SU-DHL-6 (cell line): ENCODE data around the gene NAV3.

Source experiments
- H2AFZ ChIP-seq: fragments of 200-600 bp; sonication (generic); 2 replicates; pipeline ENCODE4 v1.6.1; 2014; ENCODE audit warnings: low read depth, mild to moderate bottlenecking, moderate library complexity, mixed read lengths, antibody characterized with exemption, low read length; ENCODE audit not compliant: severe bottlenecking
- H3F3A ChIP-seq: fragments of 200-600 bp; shearing (Covaris generic); 2 replicates; pipeline ENCODE4 v1.6.0; 2016; ENCODE audit warnings: antibody characterized with exemption, mild to moderate bottlenecking; ENCODE audit not compliant: insufficient read depth
- H3K27ac ChIP-seq: fragments of 200-600 bp; sonication (generic); 2 replicates; pipeline ENCODE4 v1.5.1; 2016; ENCODE audit warnings: low read depth, mild to moderate bottlenecking, low read length, moderate library complexity, mixed read lengths
- H3K27me3 ChIP-seq: fragments of 200-600 bp; sonication (generic), shearing (Covaris generic); 2 replicates; pipeline ENCODE4 v1.6.0; 2014; ENCODE audit warnings: mild to moderate bottlenecking, low read length
- H3K36me3 ChIP-seq: fragments of 200-600 bp; sonication (generic); 2 replicates; pipeline ENCODE4 v1.6.1; 2014; ENCODE audit warnings: mild to moderate bottlenecking, low read length, mixed read lengths
- H3K4me2 ChIP-seq: fragments of 300-600, 200-600 bp; shearing (Covaris generic), sonication (generic); 2 replicates; pipeline ENCODE4 v1.6.0; 2014; ENCODE audit warnings: low read length, low read depth, mild to moderate bottlenecking; ENCODE audit not compliant: poor library complexity, severe bottlenecking
- H3K4me3 ChIP-seq: fragments of 200-600 bp; sonication (generic); 2 replicates; pipeline ENCODE4 v1.5.1; 2014; ENCODE audit warnings: antibody characterized with exemption, low read length, mild to moderate bottlenecking, mixed read lengths; ENCODE audit not compliant: insufficient read depth, poor library complexity, severe bottlenecking
- H3K79me2 ChIP-seq: fragments of 200-600 bp; sonication (generic); 2 replicates; pipeline ENCODE4 v1.6.1; 2014; ENCODE audit warnings: mild to moderate bottlenecking, low read length, moderate library complexity; ENCODE audit not compliant: insufficient read depth
- H3K9ac ChIP-seq: fragments of 200-600 bp; sonication (generic); 2 replicates; pipeline ENCODE4 v1.7.0; 2014; ENCODE audit warnings: mild to moderate bottlenecking, low read length
- H3K9me2 ChIP-seq: fragments of 200-600 bp; sonication (generic); replicated peaks from 2 replicates; pipeline ENCODE4 v1.6.1; 2014; ENCODE audit warnings: low read length; ENCODE audit not compliant: insufficient read depth
- H3K9me3 ChIP-seq: fragments of 200-600 bp; sonication (generic); 2 replicates; pipeline ENCODE4 v1.6.1; 2014; ENCODE audit warnings: low read length, mixed read lengths; ENCODE audit not compliant: insufficient read depth
- H4K20me1 ChIP-seq: fragments of 200-600 bp; sonication (generic); 2 replicates; pipeline ENCODE4 v1.6.1; 2014; ENCODE audit warnings: low read depth, mild to moderate bottlenecking, antibody characterized with exemption, low read length, moderate library complexity, mixed read lengths
- CTCF ChIP-seq: fragments of 200-600 bp; sonication (generic); IDR thresholded peaks from one replicate; pipeline ENCODE4 v1.5.1; 2017; ENCODE audit warnings: antibody characterized with exemption, mild to moderate bottlenecking, low read length, moderate library complexity; ENCODE audit not compliant: insufficient read depth, poor library complexity, severe bottlenecking
- EZH2phosphoT487 ChIP-seq: fragments of 200-600 bp; sonication (generic), shearing (Covaris generic); conservative IDR thresholded peaks from 2 replicates; pipeline ENCODE4 v1.6.1; 2018; ENCODE audit warnings: mild to moderate bottlenecking, antibody characterized with exemption, low read length, moderate library complexity, mixed read lengths

NAV3 gene

GRCh38 chr12:78050790-78051189 lies 220.1 kb downstream of the NAV3 start:
- Histone ChIP-seq H3K9me3 (no peaks in the 10 kb centered on the region), H3K4me2 (no peak overlapping the region), H2AFZ (no peak overlapping the region), H3K36me3 (no peaks in the 10 kb centered on the region), H3K9me2 (no peaks in the 10 kb centered on the region; the same call in 1 of the 2 replicates), H3K27me3 (no peaks in the 10 kb centered on the region), H3K9ac (no peak overlapping the region), H4K20me1 (no peaks in the 10 kb centered on the region), H3K4me3 (no peak overlapping the region), H3K27ac (no peak overlapping the region), H3K79me2 (no peaks in the 10 kb centered on the region), H3F3A (no peaks in the 10 kb centered on the region)
- TF ChIP-seq EZH2phosphoT487 (no peak), CTCF (no peak)

GRCh38 chr12:78055545-78055944 lies 224.9 kb downstream of the NAV3 start:
- Histone ChIP-seq H3K4me3 (no peak overlapping the region), H3F3A (no peaks in the 10 kb centered on the region), H3K9me2 (no peaks in the 10 kb centered on the region), H3K27me3 (no peaks in the 10 kb centered on the region), H3K9ac (no peak overlapping the region), H2AFZ (no peak overlapping the region), H3K79me2 (no peaks in the 10 kb centered on the region), H3K9me3 (no peaks in the 10 kb centered on the region), H3K27ac (no peak overlapping the region), H3K36me3 (no peaks in the 10 kb centered on the region), H3K4me2 (no peak overlapping the region), H4K20me1 (no peaks in the 10 kb centered on the region)
- no peak for TF ChIP-seq CTCF
- no peak for TF ChIP-seq EZH2phosphoT487

GRCh38 chr12:78057075-78057474 lies 226.4 kb downstream of the NAV3 start:
- H3K9ac ChIP-seq, result no peak overlapping the region
- no peak overlapping the region for H2AFZ ChIP-seq
- no peaks in the 10 kb centered on the region for H4K20me1 ChIP-seq
- H3K9me3 ChIP-seq, result no peaks in the 10 kb centered on the region
- H3K36me3 ChIP-seq, result no peaks in the 10 kb centered on the region
- TF ChIP-seq EZH2phosphoT487 (no peak), CTCF (no peak)
- no peak overlapping the region for H3K4me2 ChIP-seq
- no peaks in the 10 kb centered on the region for H3K79me2 ChIP-seq
- H3K9me2 ChIP-seq, result no peaks in the 10 kb centered on the region
- no peak overlapping the region for H3K27ac ChIP-seq
- no peak overlapping the region for H3K4me3 ChIP-seq
- no peaks in the 10 kb centered on the region for H3F3A ChIP-seq
- H3K27me3 ChIP-seq, result no peaks in the 10 kb centered on the region

GRCh38 chr12:78060186-78060585 lies 229.5 kb downstream of the NAV3 start:
- Histone ChIP-seq H3K27me3 (no peaks in the 10 kb centered on the region), H3K79me2 (no peaks in the 10 kb centered on the region), H3K9me2 (no peaks in the 10 kb centered on the region), H3K27ac (no peak overlapping the region), H3K4me2 (no peak overlapping the region), H3F3A (no peaks in the 10 kb centered on the region), H3K9ac (no peak overlapping the region), H4K20me1 (no peaks in the 10 kb centered on the region), H3K9me3 (no peaks in the 10 kb centered on the region), H3K36me3 (no peaks in the 10 kb centered on the region), H3K4me3 (no peak overlapping the region), H2AFZ (no peak overlapping the region)
- TF ChIP-seq EZH2phosphoT487 (no peak), CTCF (no peak)
